ENCODE measurements around the gene KIF5B. TPM values are rescaled to one million over a fixed set of nuclear protein-coding genes. Genes with fewer than 3 reads are reported as not detected.

KIF5B gene
- total and polyA plus RNA-seq, 9 of the 15 experiments (the other 6 are each of a cell fraction or from before 2014, with no cell fraction given), result 24.4 to 94.4 (median 68.9) TPM

GRCh38 chr10:32056136-32057035 lies at the start of gene KIF5B (continued):
- TF ChIP-seq POLR3G (IDR thresholded peaks at IDR 0.05; ENCODE audit: extremely low read depth, insufficient read length, insufficient replicate concordance), result no peak
- peak; percentile 77 for TF ChIP-seq HBP1 (CRISPR knock-in tag; IDR thresholded peaks at IDR 0.05)
- TF ChIP-seq TCFL5 (CRISPR knock-in tag; conservative IDR thresholded peaks at IDR 0.05), result no peak
- TF ChIP-seq FOS (IDR thresholded peaks at IDR 0.05; ENCODE audit: extremely low read depth, insufficient read length), result no peak
- peak; percentile 87 for TF ChIP-seq TAF7 (tag; IDR thresholded peaks at IDR 0.05)
- TF ChIP-seq USF2 (CRISPR knock-in tag; IDR thresholded peaks at IDR 0.05), result no peak
- TF ChIP-seq CBFA2T3 (IDR thresholded peaks at IDR 0.05), result no peak
- TF ChIP-seq CSDE1 (IDR thresholded peaks at IDR 0.05), result peak in 1 of 2 experiments; percentile 14; a peak in 1 of 4 replicates
- TF ChIP-seq HINFP (tag; conservative IDR thresholded peaks at IDR 0.05; ENCODE audit: low read depth), result no peak
- TF ChIP-seq FOXJ3 (CRISPR knock-in tag; IDR thresholded peaks at IDR 0.05), result no peak
- TF ChIP-seq ZNF740 (CRISPR knock-in tag; IDR thresholded peaks at IDR 0.05), result peak; percentile 34; the same call in 1 of the 2 replicates
- no peak for TF ChIP-seq ZNF740 (tag; IDR thresholded peaks at IDR 0.05)
- no peak for TF ChIP-seq SREBF2 (CRISPR knock-in tag; IDR thresholded peaks at IDR 0.05)
- TF ChIP-seq ZKSCAN3 (CRISPR knock-in tag; IDR thresholded peaks at IDR 0.05), result no peak
- TF ChIP-seq PURB (CRISPR knock-in tag; IDR thresholded peaks at IDR 0.05; ENCODE audit: low read depth), result no peak
- no peak for TF ChIP-seq ZBTB12 (CRISPR knock-in tag; IDR thresholded peaks at IDR 0.05)
- no peak for TF ChIP-seq NR2F6 (CRISPR knock-in tag; IDR thresholded peaks at IDR 0.05)
- TF ChIP-seq FOXJ2 (tag; IDR thresholded peaks at IDR 0.05), result no peak
- no peak for TF ChIP-seq MAFG (tag; conservative IDR thresholded peaks at IDR 0.05)
- TF ChIP-seq ZFP1 (CRISPR knock-in tag; IDR thresholded peaks at IDR 0.05), result no peak
- TF ChIP-seq PKNOX1 (IDR thresholded peaks at IDR 0.05), result no peak
- TF ChIP-seq MAFK (IDR thresholded peaks at IDR 0.05; ENCODE audit: low read length), result no peak

All from K562 (cell line).